Middle frontal gyrus (tissue), 1 donor: ENCODE measurements around the gene SLC4A4.

ENCODE experiments used
- DNase-seq: peaks from one replicate; pipeline ENCODE4 v3.0.0-alpha.2; 2015; ENCODE audit warnings: low spot score; ENCODE audit errors: extremely low spot score

The SLC4A4 gene

GRCh38 chr4:71592793-71593192, 254.0 kb downstream of the SLC4A4 start:
- DNase-seq = no peak

GRCh38 chr4:71593311-71593710, 254.5 kb downstream of the SLC4A4 start:
- DNase-seq = no peak

- DNase-seq = no peak
Measured at GRCh38 chr4:71595576-71596108, 256.8 kb downstream of the SLC4A4 start.

- no peak for DNase-seq
Measured at GRCh38 chr4:71599578-71599977, 260.8 kb downstream of the SLC4A4 start.

GRCh38 chr4:71602289-71602900, 263.6 kb downstream of the SLC4A4 start:
- DNase-seq = no peak

GRCh38 chr4:71604785-71605184, 266.0 kb downstream of the SLC4A4 start:
- no peak for DNase-seq

- DNase-seq = no peak
Measured at GRCh38 chr4:71607109-71607508, 268.3 kb downstream of the SLC4A4 start.

- DNase-seq = no peak
Measured at GRCh38 chr4:71607780-71608677, 269.2 kb downstream of the SLC4A4 start.

GRCh38 chr4:71608678-71609071, 269.9 kb downstream of the SLC4A4 start:
- no peak for DNase-seq

GRCh38 chr4:71609167-71609566, 270.3 kb downstream of the SLC4A4 start:
- no peak for DNase-seq

GRCh38 chr4:71609651-71610050, 270.8 kb downstream of the SLC4A4 start:
- DNase-seq = no peak

GRCh38 chr4:71614621-71615020, 275.8 kb downstream of the SLC4A4 start:
- DNase-seq = no peak

- no peak for DNase-seq
Measured at GRCh38 chr4:71616168-71616811, 277.5 kb downstream of the SLC4A4 start.
